ENCODE results near the gene CREB5.

DNA sequence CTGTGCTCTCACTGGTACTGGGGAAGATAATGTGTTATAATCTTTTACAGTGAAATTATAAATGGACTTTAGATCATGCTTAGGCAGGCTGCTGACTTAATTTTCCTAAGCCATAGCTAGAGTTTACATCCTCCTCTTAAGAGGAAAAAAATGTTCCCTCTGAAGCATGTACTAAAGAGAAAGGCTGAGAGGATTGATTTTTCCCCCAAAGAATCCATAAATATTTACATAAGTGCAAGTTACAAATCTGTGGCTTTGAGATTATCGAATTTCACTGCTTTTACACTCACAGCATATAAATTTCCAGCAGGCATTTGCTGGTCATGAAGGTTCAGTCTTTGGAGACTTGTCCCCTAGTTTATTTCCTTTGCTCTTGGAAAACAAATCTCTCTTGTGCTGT is 43.7 kb downstream of the CREB5 start:
- TF ChIP-seq POLR2AphosphoS5 (IDR thresholded peaks at IDR 0.05), result no peak
- TF ChIP-seq, protein P1, sequence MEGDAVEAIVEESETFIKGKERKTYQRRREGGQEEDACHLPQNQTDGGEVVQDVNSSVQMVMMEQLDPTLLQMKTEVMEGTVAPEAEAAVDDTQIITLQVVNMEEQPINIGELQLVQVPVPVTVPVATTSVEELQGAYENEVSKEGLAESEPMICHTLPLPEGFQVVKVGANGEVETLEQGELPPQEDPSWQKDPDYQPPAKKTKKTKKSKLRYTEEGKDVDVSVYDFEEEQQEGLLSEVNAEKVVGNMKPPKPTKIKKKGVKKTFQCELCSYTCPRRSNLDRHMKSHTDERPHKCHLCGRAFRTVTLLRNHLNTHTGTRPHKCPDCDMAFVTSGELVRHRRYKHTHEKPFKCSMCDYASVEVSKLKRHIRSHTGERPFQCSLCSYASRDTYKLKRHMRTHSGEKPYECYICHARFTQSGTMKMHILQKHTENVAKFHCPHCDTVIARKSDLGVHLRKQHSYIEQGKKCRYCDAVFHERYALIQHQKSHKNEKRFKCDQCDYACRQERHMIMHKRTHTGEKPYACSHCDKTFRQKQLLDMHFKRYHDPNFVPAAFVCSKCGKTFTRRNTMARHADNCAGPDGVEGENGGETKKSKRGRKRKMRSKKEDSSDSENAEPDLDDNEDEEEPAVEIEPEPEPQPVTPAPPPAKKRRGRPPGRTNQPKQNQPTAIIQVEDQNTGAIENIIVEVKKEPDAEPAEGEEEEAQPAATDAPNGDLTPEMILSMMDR (IDR thresholded peaks at IDR 0.05), result no peak
- TF ChIP-seq POLR2A (IDR thresholded peaks at IDR 0.05), result no peak
- TF ChIP-seq EP300 (IDR thresholded peaks at IDR 0.05), result no peak
